CD14-positive monocyte (primary cell): ENCODE measurements around the gene DMBT1. TPM values are rescaled to one million over a fixed set of nuclear protein-coding genes. Genes with fewer than 3 reads are reported as not detected.
A peak's percentile ranks its signal among the peaks of the same experiment; 100 is the strongest.

Experiments
- DNase-seq, 3 donors: peaks; one replicate each; pipeline ENCODE4 v3.0.0-alpha.2; 2011 to 2022
- H2AFZ ChIP-seq: 2 replicates; pipeline ENCODE4 v1.6.0; 2012; ENCODE audit warnings: mild to moderate bottlenecking, low read depth, low read length, inconsistent platforms; ENCODE audit not compliant: insufficient read depth, poor library complexity, severe bottlenecking
- H3K27ac ChIP-seq, 2 donors: 1 replicate in 1 of 2; 2 replicates in 1 of 2; pipeline ENCODE4 v1.5.1; 2012 to 2013; ENCODE audit warnings: low read length in 2 of 2, control low read depth in 1 of 2, inconsistent platforms in 1 of 2, low read depth in 1 of 2, mild to moderate bottlenecking in 1 of 2
- H3K27me3 ChIP-seq, 2 donors: one replicate each; pipeline versions ENCODE4 v1.6.0 to v1.6.1; 2011 to 2013; ENCODE audit warnings: low read length in 2 of 2; ENCODE audit not compliant: control insufficient read depth in 2 of 2, insufficient read depth in 2 of 2
- H3K36me3 ChIP-seq, 2 donors: replicated peaks in 1 of 2; 1 replicate in 1 of 2; 2 replicates in 1 of 2; pipeline versions ENCODE4 v1.5.1 to v1.6.1; 2012 to 2013; ENCODE audit warnings: low read length in 2 of 2, control low read depth in 1 of 2, inconsistent platforms in 1 of 2, mild to moderate bottlenecking in 1 of 2; ENCODE audit not compliant: insufficient read depth in 2 of 2, control insufficient read depth in 1 of 2
- H3K4me1 ChIP-seq, 2 donors: 1 replicate in 1 of 2; 2 replicates in 1 of 2; pipeline versions ENCODE4 v1.5.1 to v1.6.1; 2012 to 2013; ENCODE audit warnings: low read length in 2 of 2, control low read depth in 1 of 2, inconsistent platforms in 1 of 2, mild to moderate bottlenecking in 1 of 2, moderate library complexity in 1 of 2; ENCODE audit not compliant: insufficient read depth in 2 of 2, control insufficient read depth in 1 of 2
- H3K4me2 ChIP-seq: replicated peaks from 2 replicates; pipeline ENCODE3; 2012; ENCODE audit warnings: low read length, moderate library complexity, mild to moderate bottlenecking; ENCODE audit not compliant: poor library complexity, severe bottlenecking; ENCODE audit errors: extremely low read depth
- H3K4me3 ChIP-seq, 3 experiments: fragments of 200-600 bp in 1 of 3; sonication (generic) in 1 of 3; replicated peaks in 1 of 3; 1 replicate in 2 of 3; 2 replicates in 1 of 3; pipeline ENCODE4 v1.5.1; 2011 to 2013; ENCODE audit warnings: low read length in 3 of 3, mild to moderate bottlenecking in 3 of 3, control low read depth in 2 of 3, low read depth in 2 of 3, inconsistent platforms in 1 of 3, moderate library complexity in 1 of 3
- H3K79me2 ChIP-seq: 2 replicates; pipeline ENCODE4 v1.6.0; 2012; ENCODE audit warnings: mild to moderate bottlenecking, control low read depth, inconsistent platforms, low read length, moderate library complexity; ENCODE audit not compliant: insufficient read depth
- H3K9ac ChIP-seq: 2 replicates; pipeline ENCODE4 v1.6.0; 2017; ENCODE audit warnings: low read length, mild to moderate bottlenecking; ENCODE audit not compliant: insufficient read depth, poor library complexity, severe bottlenecking
- H3K9me3 ChIP-seq, 2 donors: replicated peaks in 1 of 2; 1 replicate in 1 of 2; 2 replicates in 1 of 2; pipeline versions ENCODE4 v1.5.1 to v1.6.1; 2012 to 2013; ENCODE audit warnings: low read length in 2 of 2, control low read depth in 1 of 2; ENCODE audit not compliant: control insufficient read depth in 1 of 2, insufficient read depth in 1 of 2
- H4K20me1 ChIP-seq: 2 replicates; pipeline ENCODE4 v1.6.0; 2012; ENCODE audit warnings: mild to moderate bottlenecking, low read length, control low read depth, moderate library complexity; ENCODE audit not compliant: insufficient read depth
- H3K27ac Mint-ChIP-seq, 7 donors: one replicate each; pipeline ENCODE4 v1.8.0; 2020; ENCODE audit warnings: mild to moderate bottlenecking in 7 of 7, mixed read lengths in 7 of 7, moderate library complexity in 6 of 7, inconsistent platforms in 2 of 7
- H3K27me3 Mint-ChIP-seq, 3 donors: one replicate each; pipeline ENCODE4 v1.8.0; 2021 to 2022; ENCODE audit warnings: low read depth in 3 of 3, mild to moderate bottlenecking in 3 of 3, mixed read lengths in 3 of 3, moderate library complexity in 3 of 3, inconsistent platforms in 1 of 3
- H3K36me3 Mint-ChIP-seq, 2 donors: one replicate each; pipeline ENCODE4 v1.8.0; 2020; ENCODE audit warnings: mixed read lengths in 2 of 2, inconsistent platforms in 1 of 2, mild to moderate bottlenecking in 1 of 2
- H3K4me1 Mint-ChIP-seq: one replicate; pipeline ENCODE4 v1.8.0; 2020; ENCODE audit warnings: mild to moderate bottlenecking, mixed read lengths
- H3K4me3 Mint-ChIP-seq, 2 donors: one replicate each; pipeline ENCODE4 v1.8.0; 2020; ENCODE audit warnings: mild to moderate bottlenecking in 2 of 2, mixed read lengths in 2 of 2, moderate library complexity in 1 of 2
- H3K9me3 Mint-ChIP-seq, 7 donors: one replicate each; pipeline ENCODE4 v1.8.0; 2020 to 2022; ENCODE audit warnings: mixed read lengths in 7 of 7, mild to moderate bottlenecking in 6 of 7, moderate library complexity in 6 of 7, inconsistent platforms in 2 of 7
- CTCF ChIP-seq: fragments of 200-600 bp; IDR thresholded peaks from one replicate; pipeline ENCODE4 v1.8.0; 2022; ENCODE audit warnings: antibody characterized with exemption, mild to moderate bottlenecking
- WGBS: methylation state at CpG from one replicate; pipeline ENCODE4 v1.1.5; 2013; ENCODE audit warnings: missing lambda C conversion rate; ENCODE audit not compliant: insufficient coverage; 5-methylcytosine and 5-hydroxymethylcytosine counted together
- intact Hi-C, 2 donors: fragments of 100-400 bp; cut with micrococcal nuclease; formaldehyde crosslinking; loops; one replicate each; pipeline versions ENCODE4 v1.15.0 to v1.15.1; 2023
- polyA plus RNA-seq, 3 donors: library from polyadenylated mRNA; depleted of rRNA in 1 of 3; unstranded in 2 of 3; stranded (reverse) in 1 of 3; fragments of 300-500 nt in 2 of 3; fragments of >200 nt in 1 of 3; fragmentation: Illumina TruSeq in 2 of 3; gene quantifications; 1 replicate in 2 of 3; 2 replicates in 1 of 3; pipeline ENCODE4 v1.2.3, GENCODE V29; 2012 to 2021

DMBT1 gene
- polyA plus RNA-seq, 3 donors: not detected

- Mint-ChIP-seq H3K4me1 (peaks cover 4% of the 10 kb centered on the region), H3K9me3 (peaks cover 0 to 6% (median 2%) of the 10 kb centered on the region in 7 donors), H3K4me3 (peak overlapping the region in 1 of 2 donors; percentile 9), H3K27me3 (peaks cover 4 to 14% (median 9%) of the 10 kb centered on the region in 3 donors), H3K27ac (no peak overlapping the region), H3K36me3 (no peaks in the 10 kb centered on the region)
- Histone ChIP-seq H2AFZ (no peak overlapping the region), H3K27ac (no peak overlapping the region), H3K36me3 (no peaks in the 10 kb centered on the region), H3K4me2 (no peak overlapping the region), H3K27me3 (no peaks in the 10 kb centered on the region), H3K4me3 (no peak overlapping the region), H3K9me3 (no peaks in the 10 kb centered on the region), H4K20me1 (no peaks in the 10 kb centered on the region), H3K9ac (no peak overlapping the region), H3K79me2 (no peaks in the 10 kb centered on the region), H3K4me1 (no peaks in the 10 kb centered on the region)
- no peak for DNase-seq
- TF ChIP-seq CTCF: no peak
- intact Hi-C loops: no loop called here
- 67% methylated on average over 5 of the region's 7 CpGs for WGBS
These were observed 41.4 kb upstream of the DMBT1 start for GRCh38 chr10:122519144-122519543.

DNA sequence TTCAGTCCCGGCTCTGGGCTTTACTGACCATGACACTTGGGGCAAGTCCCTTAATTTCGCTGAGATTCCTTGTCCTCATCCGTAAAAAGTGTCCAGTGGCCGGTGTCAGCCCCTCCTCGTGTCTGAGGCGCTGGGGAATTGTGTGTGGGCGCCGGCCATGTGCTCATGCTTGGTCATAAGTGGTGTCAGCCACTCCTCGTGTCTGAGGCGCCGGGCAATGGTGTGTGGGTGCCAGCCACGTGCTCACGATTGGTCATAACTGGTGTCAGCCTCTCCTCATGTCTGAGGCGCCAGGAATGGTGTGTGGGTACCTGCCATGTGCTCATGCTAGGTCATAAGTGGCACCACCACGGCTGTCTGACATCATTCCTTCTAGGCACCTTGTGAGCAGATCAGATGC, 40.7 kb upstream of the DMBT1 start:
- H3K4me3 ChIP-seq: no peak overlapping the region
- no peak overlapping the region for H3K27ac ChIP-seq
- TF ChIP-seq CTCF: no peak
- H3K27me3 ChIP-seq: no peaks in the 10 kb centered on the region
- H3K4me1 ChIP-seq: no peaks in the 10 kb centered on the region
- intact Hi-C loops: no loop called here
- Mint-ChIP-seq H3K4me1 (peaks cover 4% of the 10 kb centered on the region), H3K4me3 (no peak overlapping the region), H3K9me3 (peaks cover 0 to 8% (median 2%) of the 10 kb centered on the region in 7 donors), H3K27me3 (peaks cover 5 to 14% (median 9%) of the 10 kb centered on the region in 3 donors), H3K36me3 (no peaks in the 10 kb centered on the region), H3K27ac (no peak overlapping the region)
- H3K79me2 ChIP-seq: no peaks in the 10 kb centered on the region
- DNase-seq: no peak
- H3K4me2 ChIP-seq: no peak overlapping the region
- H4K20me1 ChIP-seq: no peaks in the 10 kb centered on the region
- no peak overlapping the region for H2AFZ ChIP-seq
- 89% methylated on average over 14 of the region's 15 CpGs for WGBS
- H3K9ac ChIP-seq: no peak overlapping the region
- H3K9me3 ChIP-seq: no peaks in the 10 kb centered on the region
- no peaks in the 10 kb centered on the region for H3K36me3 ChIP-seq
